NCI-H2227 (cell line): Measurements from ENCODE around the gene LRRC45.

Experiments used
- DNase-seq: peaks from one replicate; lab custom pipeline; 2025; ENCODE audit not compliant: unreplicated experiment; lab: John Stamatoyannopoulos, UW

Gene LRRC45

GRCh38 chr17:82060614-82061013 lies 37.5 kb downstream of the LRRC45 start:
- DNase-seq = no peak

- DNase-seq = no peak
Observed at GRCh38 chr17:82061047-82061925, 38.2 kb downstream of the LRRC45 start.

GRCh38 chr17:82062076-82062983 lies 39.2 kb downstream of the LRRC45 start:
- no peak for DNase-seq

- DNase-seq = no peak
Observed at GRCh38 chr17:82062984-82063368, 39.9 kb downstream of the LRRC45 start.

- DNase-seq = no peak
Observed at GRCh38 chr17:82063424-82064415, 40.6 kb downstream of the LRRC45 start.

GRCh38 chr17:82064433-82065192 lies 41.5 kb downstream of the LRRC45 start:
- DNase-seq = no peak

GRCh38 chr17:82065193-82065637 lies 42.1 kb downstream of the LRRC45 start:
- DNase-seq = no peak

- peak; percentile 76 for DNase-seq
Observed at GRCh38 chr17:82065638-82066303, 42.7 kb downstream of the LRRC45 start, which contains the start of gene DUS1L. DUS1L (minus strand) TSS chr17:82065804; CDS start chr17:82065059, 745 bp downstream.

GRCh38 chr17:82070611-82071010 lies 47.5 kb downstream of the LRRC45 start:
- DNase-seq = no peak

- no peak for DNase-seq
Observed at GRCh38 chr17:82072827-82073226, 49.7 kb downstream of the LRRC45 start.

GRCh38 chr17:82073446-82073845 lies 50.3 kb downstream of the LRRC45 start:
- no peak for DNase-seq

- DNase-seq = no peak
Observed at GRCh38 chr17:82076018-82076784, 53.1 kb downstream of the LRRC45 start.

- DNase-seq = no peak
Observed at GRCh38 chr17:82076785-82077591, 53.9 kb downstream of the LRRC45 start.

- no peak for DNase-seq
Observed at GRCh38 chr17:82077617-82078358, 54.7 kb downstream of the LRRC45 start.

- DNase-seq = no peak
Observed at GRCh38 chr17:82078433-82078832, 55.3 kb downstream of the LRRC45 start.

- DNase-seq = no peak
Observed at GRCh38 chr17:82079001-82079677, 56.0 kb downstream of the LRRC45 start.
